CD4-positive, alpha-beta memory T cell (primary cell): Measurements from ENCODE around the gene CPD. TPM values are rescaled to one million over a fixed set of nuclear protein-coding genes. Genes with fewer than 3 reads are reported as not detected.
A peak's percentile ranks its signal among the peaks of the same experiment; 100 is the strongest.

Source experiments
- CTCF ChIA-PET: fragments of 350-600 bp; sonication (Branson Sonifier 250); formaldehyde crosslinking; loops from one replicate; lab custom pipeline; 2021; ENCODE audit warnings: inconsistent platforms; ENCODE audit not compliant: partially characterized antibody; lab: Charles Lee
- POLR2A ChIA-PET: fragments of 350-600 bp; sonication (Branson Sonifier 250); formaldehyde crosslinking; loops from one replicate; lab custom pipeline; 2021; ENCODE audit not compliant: partially characterized antibody; lab: Charles Lee
- DNase-seq, 5 donors: peaks; one replicate each; pipeline versions ENCODE4 v3.0.0 to v3.0.0-alpha.2; 2020 to 2022; ENCODE audit warnings: mixed read lengths in 1 of 5
- H3K27ac ChIP-seq: one replicate; pipeline ENCODE4 v1.7.0; 2013; ENCODE audit warnings: low read depth, low read length
- H3K27me3 ChIP-seq: 2 replicates; pipeline ENCODE4 v1.7.0; 2013; ENCODE audit warnings: mild to moderate bottlenecking, low read length, moderate library complexity; ENCODE audit not compliant: insufficient read depth
- H3K36me3 ChIP-seq: 2 replicates; pipeline ENCODE4 v1.7.0; 2013; ENCODE audit warnings: mild to moderate bottlenecking, low read length, moderate library complexity; ENCODE audit not compliant: insufficient read depth
- H3K4me1 ChIP-seq: 2 replicates; pipeline ENCODE4 v1.7.0; 2013; ENCODE audit warnings: mild to moderate bottlenecking, low read length, moderate library complexity; ENCODE audit not compliant: insufficient read depth
- H3K4me3 ChIP-seq, 2 donors: one replicate each; pipeline ENCODE4 v1.7.0; 2013; ENCODE audit warnings: low read length in 2 of 2, mild to moderate bottlenecking in 1 of 2
- H3K9me3 ChIP-seq, 2 donors: one replicate each; pipeline ENCODE4 v1.7.0; 2013; ENCODE audit warnings: low read length in 2 of 2, control low read depth in 1 of 2; ENCODE audit not compliant: control insufficient read depth in 1 of 2
- H3K27ac Mint-ChIP-seq, 7 donors: one replicate each; pipeline ENCODE4 v1.8.0; 2020 to 2021; ENCODE audit warnings: mixed read lengths in 7 of 7, mild to moderate bottlenecking in 6 of 7, inconsistent platforms in 3 of 7, moderate library complexity in 3 of 7
- H3K27me3 Mint-ChIP-seq, 2 donors: one replicate each; pipeline ENCODE4 v1.8.0; 2020 to 2021; ENCODE audit warnings: mixed read lengths in 2 of 2
- H3K36me3 Mint-ChIP-seq, 2 donors: one replicate each; pipeline ENCODE4 v1.8.0; 2020 to 2021; ENCODE audit warnings: mixed read lengths in 2 of 2, inconsistent platforms in 1 of 2, mild to moderate bottlenecking in 1 of 2
- H3K4me1 Mint-ChIP-seq, 4 donors: one replicate each; pipeline ENCODE4 v1.8.0; 2020 to 2021; ENCODE audit warnings: mixed read lengths in 4 of 4, mild to moderate bottlenecking in 1 of 4
- H3K4me3 Mint-ChIP-seq, 8 donors: one replicate each; pipeline ENCODE4 v1.8.0; 2020 to 2021; ENCODE audit warnings: mixed read lengths in 8 of 8, mild to moderate bottlenecking in 7 of 8, moderate library complexity in 6 of 8, inconsistent platforms in 3 of 8
- H3K9me3 Mint-ChIP-seq, 8 donors: one replicate each; pipeline ENCODE4 v1.8.0; 2020 to 2021; ENCODE audit warnings: mixed read lengths in 8 of 8, mild to moderate bottlenecking in 5 of 8, inconsistent platforms in 3 of 8, moderate library complexity in 1 of 8
- intact Hi-C: fragments of 100-400 bp; cut with micrococcal nuclease; formaldehyde crosslinking; loops from one replicate; pipeline ENCODE4 v1.15.1; 2023
- polyA plus RNA-seq, 2 donors: library from polyadenylated mRNA; unstranded; fragments of 300-500 nt; fragmentation: Illumina TruSeq; gene quantifications; one replicate each; pipeline ENCODE4 v1.2.3, GENCODE V29; 2021
- total RNA-seq, 2 experiments: library from RNA; stranded (reverse); gene quantifications; one replicate each; pipeline ENCODE4 v1.2.3, GENCODE V29; 2021

Gene CPD
- total and polyA plus RNA-seq, 4 experiments from 2014 or later = 15.6 to 24.6 (median 20.7) TPM

DNA sequence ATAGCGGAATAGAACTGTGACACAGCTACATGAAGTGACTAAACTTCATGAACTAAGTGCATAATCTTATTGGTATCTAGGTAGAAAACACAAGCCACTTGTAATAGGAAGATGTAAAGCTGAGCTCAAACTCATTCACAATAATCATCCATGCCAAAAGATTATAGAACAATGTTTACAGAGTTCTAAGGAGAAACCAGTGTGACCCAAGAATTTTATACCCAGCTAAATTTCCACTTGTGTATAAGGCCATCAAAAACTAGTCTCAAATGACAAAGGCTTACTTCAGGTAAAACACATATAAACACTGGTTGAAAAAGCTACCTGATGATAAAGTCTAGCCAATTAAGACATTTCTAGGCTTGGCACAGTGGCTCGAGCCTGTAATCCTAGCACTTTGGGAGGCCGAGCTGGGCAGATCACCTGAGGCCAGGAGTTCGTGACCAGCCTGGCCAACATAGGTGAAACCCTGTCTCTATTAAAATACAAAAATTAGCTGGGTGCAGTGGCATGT, 16.9 kb upstream of the CPD start:
- H3K4me3 Mint-ChIP-seq = no peak overlapping the region

GRCh38 chr17:30363715-30364202, 15.0 kb upstream of the CPD start:
- ChIA-PET POLR2A (interaction anchor here (0.7 to 2.1 kb wide), 12 partner anchors 15 to 1070 kb away, joined by 3 to 39 read pairs (median 4); partner anchors contain the start of genes BLMH, CPD and NUFIP2), CTCF (interaction anchor here (0.6 to 1.9 kb wide), 7 partner anchors 14 to 239 kb away, joined by 3 to 10 read pairs (median 3); no protein-coding TSS in a partner anchor)
- Mint-ChIP-seq H3K9me3 (peaks cover 0 to 8% (median 3%) of the 10 kb centered on the region in 8 donors), H3K27me3 (no peaks in the 10 kb centered on the region), H3K27ac (peak overlapping the region; percentile 77 to 94 (median 89)), H3K4me1 (peaks cover 19 to 37% (median 23%) of the 10 kb centered on the region in 4 donors), H3K36me3 (peaks cover 0 to 2% of the 10 kb centered on the region in 2 donors), H3K4me3 (peak overlapping the region; percentile 50 to 83 (median 70))
- H3K27ac ChIP-seq = no peak overlapping the region
- no peaks in the 10 kb centered on the region for H3K27me3 ChIP-seq
- peak; percentile 80 to 94 (median 83) for DNase-seq
- intact Hi-C loops = loop anchor here (1.0 kb wide), 2 partner anchors 15 to 23 kb away; partner anchors contain the start of gene CPD
- H3K4me1 ChIP-seq = peaks cover 28% of the 10 kb centered on the region
- no peaks in the 10 kb centered on the region for H3K36me3 ChIP-seq
- H3K4me3 ChIP-seq = peak overlapping the region in 1 of 2 donors; percentile 12
- no peaks in the 10 kb centered on the region for H3K9me3 ChIP-seq

More for the DNA sequence above, 16.9 kb upstream of the CPD start:
- ChIA-PET POLR2A (interaction anchor here (1.4 kb wide), 1 partner anchor 17 kb away, joined by 9 read pairs; the partner anchor contains the start of gene CPD), CTCF (interaction anchor here (0.8 to 2.2 kb wide), 7 partner anchors 16 to 257 kb away, joined by 3 to 11 read pairs (median 4); partner anchors contain the start of gene CPD)
- peaks cover 0 to 2% of the 10 kb centered on the region in 2 donors for H3K36me3 Mint-ChIP-seq
- H3K27me3 Mint-ChIP-seq = no peaks in the 10 kb centered on the region
- H3K9me3 Mint-ChIP-seq = peaks cover 0 to 8% (median 3%) of the 10 kb centered on the region in 8 donors
- intact Hi-C loops = no loop called here
- no peaks in the 10 kb centered on the region for H3K9me3 ChIP-seq
- H3K27ac ChIP-seq = no peak overlapping the region
- H3K4me3 ChIP-seq = no peak overlapping the region
- peaks cover 28% of the 10 kb centered on the region for H3K4me1 ChIP-seq
- H3K4me1 Mint-ChIP-seq = peaks cover 19 to 37% (median 22%) of the 10 kb centered on the region in 4 donors
- no peaks in the 10 kb centered on the region for H3K36me3 ChIP-seq
- DNase-seq = no peak
- no peaks in the 10 kb centered on the region for H3K27me3 ChIP-seq
- H3K27ac Mint-ChIP-seq = peak overlapping the region in 1 of 7 donors; percentile 43

DNA sequence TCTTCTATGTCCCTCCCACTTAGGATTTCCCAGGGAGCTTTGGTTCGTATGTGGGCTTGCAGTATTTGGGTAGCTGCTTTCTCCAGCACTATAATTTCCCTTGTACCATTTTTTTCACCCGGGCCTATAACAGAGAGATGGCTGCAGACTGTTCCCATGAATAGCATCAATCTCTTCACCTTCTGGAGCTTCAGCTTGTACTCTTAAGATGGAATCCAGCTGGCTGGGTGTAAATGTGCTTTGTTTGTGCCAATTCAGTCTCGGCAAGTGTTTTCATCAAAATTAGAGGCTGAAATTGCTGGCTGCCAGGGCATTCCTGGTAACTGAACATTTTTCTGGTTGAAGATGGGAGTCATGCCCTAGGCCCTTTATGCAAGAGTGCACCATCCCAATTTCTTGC, 12.2 kb upstream of the CPD start:
- Histone ChIP-seq H3K4me3 (no peak overlapping the region), H3K36me3 (no peaks in the 10 kb centered on the region), H3K27me3 (no peaks in the 10 kb centered on the region), H3K9me3 (no peaks in the 10 kb centered on the region), H3K27ac (no peak overlapping the region), H3K4me1 (peaks cover 28% of the 10 kb centered on the region)
- Mint-ChIP-seq H3K36me3 (peaks cover 0 to 2% of the 10 kb centered on the region in 2 donors), H3K27me3 (no peaks in the 10 kb centered on the region), H3K27ac (peak overlapping the region in 1 of 7 donors; percentile 53), H3K9me3 (peaks cover 0 to 4% (median 0%) of the 10 kb centered on the region in 8 donors), H3K4me3 (no peak overlapping the region), H3K4me1 (peaks cover 16 to 37% (median 23%) of the 10 kb centered on the region in 4 donors)
- DNase-seq = no peak
- CTCF ChIA-PET = interaction anchor here (1.0 to 3.3 kb wide), 3 partner anchors 11 to 30 kb away, joined by 3 to 10 read pairs (median 6); no protein-coding TSS in a partner anchor
- POLR2A ChIA-PET = interaction anchor here (1.5 to 2.0 kb wide), 3 partner anchors 11 to 33 kb away, joined by 3 to 7 read pairs (median 3); partner anchors contain the start of gene TMIGD1
- intact Hi-C loops = no loop called here

DNA sequence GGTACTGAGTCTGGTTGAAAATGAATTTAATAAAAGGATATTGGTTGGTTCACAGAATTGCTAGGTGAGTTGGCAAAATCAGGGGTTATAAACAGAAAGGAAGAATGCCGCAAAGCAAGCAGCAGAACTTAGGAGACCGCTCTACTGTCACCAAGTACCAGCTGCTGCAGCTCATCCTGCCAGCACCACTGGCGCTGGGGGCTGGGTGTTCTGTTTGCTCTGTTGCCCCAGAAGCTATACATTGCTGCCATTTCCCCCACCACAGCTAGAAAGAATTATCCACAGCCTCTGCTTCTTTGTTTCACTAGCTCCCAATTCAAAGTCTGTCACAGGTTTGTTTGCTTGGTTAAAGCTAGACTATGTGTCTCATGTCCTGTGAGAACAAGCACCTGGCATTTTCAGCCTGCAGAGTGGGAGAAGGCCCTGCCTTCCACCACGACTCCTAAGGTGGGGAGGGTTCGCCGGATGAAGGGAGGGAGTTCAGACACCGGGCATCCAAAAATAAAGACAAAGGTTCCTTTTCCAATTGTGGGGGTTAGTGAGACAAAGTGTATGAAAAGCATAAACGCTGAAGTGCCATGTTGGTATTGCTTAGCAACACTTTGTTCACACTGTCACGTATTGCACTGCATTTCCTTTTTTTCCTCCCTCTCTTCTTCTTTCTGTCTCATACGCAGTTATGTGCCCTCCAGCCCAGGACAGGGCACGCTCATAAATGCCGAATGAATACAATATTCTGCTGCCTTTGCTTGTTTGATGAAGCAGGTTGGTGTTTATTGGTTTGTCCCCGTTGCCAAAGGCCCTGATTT, 9.6 kb upstream of the CPD start:
- H3K27ac Mint-ChIP-seq = peak overlapping the region in 1 of 7 donors; percentile 13
- peaks cover 9% of the 10 kb centered on the region for H3K4me1 ChIP-seq
- H3K36me3 ChIP-seq = no peaks in the 10 kb centered on the region
- ChIA-PET POLR2A (no interaction called here), CTCF (interaction anchor here (1.4 kb wide), 1 partner anchor 8 kb away, joined by 3 read pairs; no protein-coding TSS in a partner anchor)
- no peak overlapping the region for H3K4me3 Mint-ChIP-seq
- H3K27me3 Mint-ChIP-seq = no peaks in the 10 kb centered on the region
- H3K9me3 ChIP-seq = no peaks in the 10 kb centered on the region
- intact Hi-C loops = no loop called here
- H3K4me3 ChIP-seq = no peak overlapping the region
- H3K36me3 Mint-ChIP-seq = no peaks in the 10 kb centered on the region
- H3K27ac ChIP-seq = no peak overlapping the region
- H3K9me3 Mint-ChIP-seq = peaks cover 0 to 4% (median 0%) of the 10 kb centered on the region in 8 donors
- H3K27me3 ChIP-seq = no peaks in the 10 kb centered on the region
- DNase-seq = no peak
- H3K4me1 Mint-ChIP-seq = peaks cover 4 to 19% (median 10%) of the 10 kb centered on the region in 4 donors

DNA sequence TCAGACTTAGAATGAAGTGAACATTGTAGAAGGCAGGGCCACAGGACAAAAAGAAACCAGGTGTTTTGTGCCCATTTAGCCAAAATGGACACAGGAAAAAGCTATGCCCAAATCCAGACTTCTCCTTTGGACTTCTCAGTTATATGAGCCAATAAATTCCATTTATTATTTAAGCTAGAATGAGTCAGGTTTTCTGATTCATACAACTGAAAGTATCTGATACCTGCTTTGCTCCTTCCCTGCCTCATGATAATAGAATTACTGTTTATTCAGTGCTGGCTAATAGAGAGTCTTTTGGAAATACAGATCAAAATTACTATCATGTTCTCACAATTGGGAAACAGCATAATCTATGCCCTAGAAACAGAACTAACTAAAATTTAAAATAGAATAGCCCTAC, 8.7 kb upstream of the CPD start:
- Mint-ChIP-seq H3K4me3 (no peak overlapping the region), H3K4me1 (peaks cover 3 to 15% (median 8%) of the 10 kb centered on the region in 4 donors), H3K9me3 (peaks cover 0 to 4% (median 0%) of the 10 kb centered on the region in 8 donors), H3K27me3 (no peaks in the 10 kb centered on the region), H3K36me3 (no peaks in the 10 kb centered on the region), H3K27ac (no peak overlapping the region)
- no peak for DNase-seq
- Histone ChIP-seq H3K4me3 (no peak overlapping the region), H3K27me3 (no peaks in the 10 kb centered on the region), H3K27ac (no peak overlapping the region), H3K4me1 (peaks cover 4% of the 10 kb centered on the region), H3K36me3 (no peaks in the 10 kb centered on the region), H3K9me3 (no peaks in the 10 kb centered on the region)
- intact Hi-C loops = no loop called here
- CTCF ChIA-PET = no interaction called here
- POLR2A ChIA-PET = no interaction called here

DNA sequence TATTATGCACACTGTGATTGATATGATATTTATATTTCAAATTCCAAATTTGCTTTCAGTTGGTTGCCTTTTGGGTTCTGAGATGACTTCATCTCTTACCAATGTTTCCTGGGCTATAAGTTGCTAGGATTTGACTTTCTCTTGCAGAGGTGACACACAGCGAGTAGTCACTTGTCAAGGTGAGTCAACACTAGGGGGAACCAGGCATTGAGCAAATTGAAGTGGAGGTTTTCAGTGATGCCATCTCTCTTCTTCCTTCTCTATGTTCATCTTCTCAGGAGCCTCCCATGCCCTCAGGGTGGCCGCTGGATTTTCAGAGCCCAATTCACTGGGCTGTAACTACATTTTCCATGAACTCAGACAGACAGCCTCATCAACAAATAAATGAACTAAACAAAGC, 6.0 kb upstream of the CPD start:
- ChIA-PET POLR2A (no interaction called here), CTCF (interaction anchor here (1.1 kb wide), 1 partner anchor 32 kb away, joined by 5 read pairs; no protein-coding TSS in a partner anchor)
- H3K4me1 Mint-ChIP-seq = peaks cover 10 to 18% (median 14%) of the 10 kb centered on the region in 4 donors
- peaks cover 16% of the 10 kb centered on the region for H3K4me1 ChIP-seq
- H3K9me3 Mint-ChIP-seq = no peaks in the 10 kb centered on the region
- no peak for DNase-seq
- intact Hi-C loops = no loop called here
- H3K4me3 Mint-ChIP-seq = no peak overlapping the region
- no peaks in the 10 kb centered on the region for H3K9me3 ChIP-seq
- no peaks in the 10 kb centered on the region for H3K27me3 Mint-ChIP-seq
- H3K27ac Mint-ChIP-seq = peak overlapping the region in 1 of 7 donors; percentile 64
- no peaks in the 10 kb centered on the region for H3K27me3 ChIP-seq
- H3K27ac ChIP-seq = no peak overlapping the region
- H3K36me3 Mint-ChIP-seq = no peaks in the 10 kb centered on the region
- H3K4me3 ChIP-seq = no peak overlapping the region
- no peaks in the 10 kb centered on the region for H3K36me3 ChIP-seq
